PC-9 (cell line): ENCODE results near the gene TMEM263. TPM values are rescaled to one million over a fixed set of nuclear protein-coding genes. Genes with fewer than 3 reads are reported as not detected.

Source experiments
- BruUV-seq: library from RNA; stranded (reverse); fragments of 400-500 nt; replicated peaks from 2 replicates; lab custom pipeline; 2021; lab: Mats Ljungman, UMichigan
- CTCF ChIA-PET: fragments of 300-600 bp; sonication (Branson Sonifier 250); formaldehyde crosslinking; loops from one replicate; lab custom pipeline; 2022; ENCODE audit warnings: antibody characterized with exemption; lab: Charles Lee
- POLR2A ChIA-PET: fragments of 300-600 bp; sonication (Branson Sonifier 250); formaldehyde crosslinking; loops from one replicate; lab custom pipeline; 2022; ENCODE audit warnings: antibody characterized with exemption; ENCODE audit not compliant: unreplicated experiment; lab: Charles Lee
- DNase-seq, 2 experiments: peaks; one replicate each; pipeline versions ENCODE4 v3.0.0 to v3.0.0-alpha.2; 2015 to 2022; ENCODE audit warnings: mixed read lengths in 1 of 2
- H2AFZ ChIP-seq: fragments of 200-600 bp; sonication (generic); 2 replicates; pipeline ENCODE4 v1.8.1; 2017; ENCODE audit warnings: antibody characterized with exemption
- H3F3A ChIP-seq: fragments of 200-600 bp; sonication (generic); 2 replicates; pipeline ENCODE4 v1.8.1; 2017; ENCODE audit warnings: antibody characterized with exemption, mild to moderate bottlenecking, low read depth; ENCODE audit not compliant: insufficient read depth
- H3K27ac ChIP-seq: fragments of 200-600 bp; sonication (generic); 2 replicates; pipeline ENCODE4 v1.6.1; 2016; ENCODE audit warnings: mixed run types
- H3K27me3 ChIP-seq: fragments of 200-600 bp; sonication (generic); 2 replicates; pipeline ENCODE4 v1.6.1; 2016; ENCODE audit warnings: low read depth, mixed run types; ENCODE audit not compliant: insufficient read depth
- H3K36me3 ChIP-seq: fragments of 200-600 bp; sonication (generic); 2 replicates; pipeline ENCODE4 v1.6.1; 2016; ENCODE audit warnings: low read depth, mixed run types
- H3K4me1 ChIP-seq: fragments of 200-600 bp; sonication (generic); replicated peaks from 2 replicates; pipeline ENCODE4 v1.6.1; 2016; ENCODE audit warnings: mixed run types; ENCODE audit not compliant: insufficient read depth
- H3K4me2 ChIP-seq: fragments of 200-600 bp; sonication (generic); 2 replicates; pipeline ENCODE4 v1.6.1; 2017; ENCODE audit warnings: mixed run types
- H3K4me3 ChIP-seq: fragments of 200-600 bp; sonication (generic); 2 replicates; pipeline ENCODE4 v1.6.1; 2016; ENCODE audit warnings: mixed run types
- H3K79me2 ChIP-seq: fragments of 200-600 bp; sonication (generic); 2 replicates; pipeline ENCODE4 v1.6.1; 2017; ENCODE audit warnings: low read depth, mixed run types
- H3K9me2 ChIP-seq: fragments of 200-600 bp; sonication (generic); 2 replicates; pipeline ENCODE4 v1.8.1; 2017; ENCODE audit warnings: mild to moderate bottlenecking; ENCODE audit not compliant: insufficient read depth
- H3K9me3 ChIP-seq: fragments of 200-600 bp; sonication (generic); 2 replicates; pipeline ENCODE4 v1.8.1; 2016; ENCODE audit warnings: low read depth; ENCODE audit not compliant: insufficient read depth
- H4K20me1 ChIP-seq: fragments of 200-600 bp; sonication (generic); 2 replicates; pipeline ENCODE4 v1.8.1; 2017; ENCODE audit not compliant: insufficient read depth
- EZH2 ChIP-seq: fragments of 200-600 bp; sonication (generic); IDR thresholded peaks from 2 replicates; pipeline ENCODE4 v1.8.0; 2017; ENCODE audit warnings: antibody characterized with exemption, low read depth
- intact Hi-C: fragments of 100-400 bp; cut with micrococcal nuclease; formaldehyde crosslinking; loops from one replicate; pipeline ENCODE4 v1.10.0; 2022; ENCODE audit not compliant: unreplicated experiment
- total RNA-seq: library from RNA; stranded (reverse); gene quantifications from 2 replicates; pipeline ENCODE4 v1.2.3, GENCODE V29; 2021
- TF ChIP-seq, protein P1 (sequence below): fragments of 200-600 bp; sonication (generic); conservative IDR thresholded peaks from 2 replicates; pipeline ENCODE4 v1.6.1; 2017; ENCODE audit warnings: mixed run types, antibody characterized with exemption, mild to moderate bottlenecking, moderate library complexity

Gene TMEM263
- total RNA-seq, 1 experiment from 2014 or later = 33.2 TPM

DNA sequence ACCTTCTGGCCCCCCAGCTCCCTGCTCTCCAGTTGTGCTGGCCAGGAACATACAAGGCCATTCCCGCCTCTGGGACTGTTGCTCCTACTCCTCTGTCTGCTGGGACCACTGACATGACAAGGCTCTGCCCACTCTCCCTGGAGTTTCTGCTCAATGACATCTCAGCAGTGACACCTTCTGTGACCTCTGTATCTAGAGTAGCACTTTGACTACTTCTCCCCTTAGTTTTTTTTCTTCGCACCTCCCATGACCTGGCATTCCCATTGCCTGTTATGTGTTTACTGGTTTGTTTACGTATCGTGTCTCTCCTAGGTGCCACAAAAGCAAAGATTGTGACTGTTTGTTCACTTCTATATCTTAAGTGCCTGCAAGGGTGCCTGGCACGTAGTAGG is 40.1 kb upstream of the TMEM263 start:
- Histone ChIP-seq H3K9me3 (no peaks in the 10 kb centered on the region), H3F3A (no peaks in the 10 kb centered on the region), H3K4me1 (no peaks in the 10 kb centered on the region), H3K36me3 (no peaks in the 10 kb centered on the region), H3K27me3 (no peaks in the 10 kb centered on the region), H3K9me2 (no peaks in the 10 kb centered on the region), H3K4me3 (no peak overlapping the region), H2AFZ (no peak overlapping the region), H3K79me2 (no peaks in the 10 kb centered on the region), H3K4me2 (no peak overlapping the region), H3K27ac (no peak overlapping the region), H4K20me1 (no peaks in the 10 kb centered on the region)
- DNase-seq = no peak
- ChIA-PET POLR2A (no interaction called here), CTCF (no interaction called here)
- intact Hi-C loops = no loop called here
- BruUV-seq = no TSS peak
- TF ChIP-seq, protein P1, sequence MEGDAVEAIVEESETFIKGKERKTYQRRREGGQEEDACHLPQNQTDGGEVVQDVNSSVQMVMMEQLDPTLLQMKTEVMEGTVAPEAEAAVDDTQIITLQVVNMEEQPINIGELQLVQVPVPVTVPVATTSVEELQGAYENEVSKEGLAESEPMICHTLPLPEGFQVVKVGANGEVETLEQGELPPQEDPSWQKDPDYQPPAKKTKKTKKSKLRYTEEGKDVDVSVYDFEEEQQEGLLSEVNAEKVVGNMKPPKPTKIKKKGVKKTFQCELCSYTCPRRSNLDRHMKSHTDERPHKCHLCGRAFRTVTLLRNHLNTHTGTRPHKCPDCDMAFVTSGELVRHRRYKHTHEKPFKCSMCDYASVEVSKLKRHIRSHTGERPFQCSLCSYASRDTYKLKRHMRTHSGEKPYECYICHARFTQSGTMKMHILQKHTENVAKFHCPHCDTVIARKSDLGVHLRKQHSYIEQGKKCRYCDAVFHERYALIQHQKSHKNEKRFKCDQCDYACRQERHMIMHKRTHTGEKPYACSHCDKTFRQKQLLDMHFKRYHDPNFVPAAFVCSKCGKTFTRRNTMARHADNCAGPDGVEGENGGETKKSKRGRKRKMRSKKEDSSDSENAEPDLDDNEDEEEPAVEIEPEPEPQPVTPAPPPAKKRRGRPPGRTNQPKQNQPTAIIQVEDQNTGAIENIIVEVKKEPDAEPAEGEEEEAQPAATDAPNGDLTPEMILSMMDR = no peak
- TF ChIP-seq EZH2 = no peak

DNA sequence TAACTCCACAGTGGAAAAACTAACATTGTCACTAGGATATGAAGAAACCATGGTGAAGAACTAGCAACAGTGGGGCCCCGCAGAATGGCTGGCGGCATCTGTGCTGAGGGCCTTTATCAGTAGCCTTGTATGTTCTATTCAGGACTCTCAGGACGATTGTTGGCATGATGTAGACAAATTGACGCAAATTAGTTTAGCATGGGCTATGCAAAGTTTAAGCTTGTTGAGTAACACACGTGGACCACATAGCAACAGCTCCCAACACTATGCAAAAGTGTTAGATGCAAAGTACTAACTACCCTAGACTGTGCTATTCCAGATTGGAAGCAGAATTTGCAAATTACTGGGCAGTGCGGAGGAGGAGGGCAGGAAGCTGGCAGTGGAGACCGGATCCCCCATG is 38.2 kb upstream of the TMEM263 start:
- Histone ChIP-seq H3K27me3 (no peaks in the 10 kb centered on the region), H3K9me3 (no peaks in the 10 kb centered on the region), H4K20me1 (no peaks in the 10 kb centered on the region), H3K9me2 (no peaks in the 10 kb centered on the region), H3K4me3 (no peak overlapping the region), H3K36me3 (no peaks in the 10 kb centered on the region), H3K4me1 (no peaks in the 10 kb centered on the region), H2AFZ (no peak overlapping the region), H3K27ac (no peak overlapping the region), H3K4me2 (no peak overlapping the region), H3F3A (no peaks in the 10 kb centered on the region), H3K79me2 (no peaks in the 10 kb centered on the region)
- TF ChIP-seq, protein P1 = no peak
- TF ChIP-seq EZH2 = no peak
- no peak for DNase-seq
- BruUV-seq = no TSS peak
- POLR2A ChIA-PET = no interaction called here
- intact Hi-C loops = no loop called here
- CTCF ChIA-PET = interaction anchor here (0.6 kb wide), 1 partner anchor 74 kb away, joined by 3 read pairs; no protein-coding TSS in a partner anchor

DNA sequence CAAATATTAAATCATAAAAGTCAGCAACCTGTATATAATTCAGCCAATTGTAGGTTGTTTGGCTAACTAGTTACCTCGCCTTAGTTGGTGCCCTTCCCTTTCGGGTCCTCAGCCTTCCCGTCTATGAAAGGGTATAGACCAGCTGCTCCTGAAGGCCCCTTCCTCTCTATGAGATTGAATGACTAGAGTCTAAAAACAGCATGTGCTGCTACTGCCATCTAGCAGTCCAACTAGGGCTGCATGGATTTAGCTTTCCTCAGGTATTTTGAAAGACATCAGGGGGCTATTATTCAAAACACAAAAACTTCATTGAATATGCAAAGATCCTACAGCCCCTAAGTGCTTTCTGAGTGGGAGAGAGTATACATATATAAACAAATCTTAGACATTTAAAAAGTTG is 37.0 kb upstream of the TMEM263 start:
- Histone ChIP-seq H3K9me2 (no peaks in the 10 kb centered on the region), H3K36me3 (no peaks in the 10 kb centered on the region), H4K20me1 (no peaks in the 10 kb centered on the region), H3K4me3 (no peak overlapping the region), H3K4me1 (no peaks in the 10 kb centered on the region), H2AFZ (no peak overlapping the region), H3K4me2 (no peak overlapping the region), H3F3A (no peaks in the 10 kb centered on the region), H3K9me3 (no peaks in the 10 kb centered on the region), H3K27ac (no peak overlapping the region), H3K79me2 (no peaks in the 10 kb centered on the region), H3K27me3 (no peaks in the 10 kb centered on the region)
- no TSS peak for BruUV-seq
- intact Hi-C loops = loop anchor here (1.0 kb wide), 1 partner anchor 532 kb away; no protein-coding TSS in a partner anchor
- TF ChIP-seq, protein P1 = peak; percentile 59; the same call in 1 of the 2 replicates
- no peak for TF ChIP-seq EZH2
- DNase-seq = no peak
- POLR2A ChIA-PET = no interaction called here
- CTCF ChIA-PET = no interaction called here
